GM12872 (cell line): ENCODE data around the gene GHRH.

ENCODE experiments used
- TF ChIP-seq, protein P1 (sequence below): IDR thresholded peaks from 3 replicates; pipeline ENCODE4 v1.5.1; 2011; ENCODE audit warnings: low read depth, mild to moderate bottlenecking, low read length, moderate library complexity; ENCODE audit not compliant: insufficient read depth

Gene GHRH

DNA sequence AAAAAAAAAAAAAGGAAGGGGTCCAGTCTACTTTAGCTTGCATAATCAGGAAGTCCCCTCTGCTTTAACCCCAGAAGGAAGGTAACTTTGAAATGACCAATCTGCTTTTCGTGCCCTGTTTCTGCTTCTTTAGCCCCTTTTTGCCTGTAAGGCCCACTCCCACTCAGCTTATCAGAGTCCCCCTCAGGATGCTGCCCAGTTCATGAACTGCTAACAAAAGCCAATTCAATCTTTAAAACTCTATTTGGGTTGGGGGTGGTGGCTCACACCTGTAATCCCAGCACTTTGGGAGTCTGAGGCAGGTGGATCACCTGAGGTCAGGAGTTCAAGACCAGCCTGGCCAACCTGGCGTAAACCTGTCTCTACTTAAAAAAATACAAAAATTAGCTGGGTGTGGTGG, 12.3 kb downstream of the GHRH start:
- TF ChIP-seq, protein P1, sequence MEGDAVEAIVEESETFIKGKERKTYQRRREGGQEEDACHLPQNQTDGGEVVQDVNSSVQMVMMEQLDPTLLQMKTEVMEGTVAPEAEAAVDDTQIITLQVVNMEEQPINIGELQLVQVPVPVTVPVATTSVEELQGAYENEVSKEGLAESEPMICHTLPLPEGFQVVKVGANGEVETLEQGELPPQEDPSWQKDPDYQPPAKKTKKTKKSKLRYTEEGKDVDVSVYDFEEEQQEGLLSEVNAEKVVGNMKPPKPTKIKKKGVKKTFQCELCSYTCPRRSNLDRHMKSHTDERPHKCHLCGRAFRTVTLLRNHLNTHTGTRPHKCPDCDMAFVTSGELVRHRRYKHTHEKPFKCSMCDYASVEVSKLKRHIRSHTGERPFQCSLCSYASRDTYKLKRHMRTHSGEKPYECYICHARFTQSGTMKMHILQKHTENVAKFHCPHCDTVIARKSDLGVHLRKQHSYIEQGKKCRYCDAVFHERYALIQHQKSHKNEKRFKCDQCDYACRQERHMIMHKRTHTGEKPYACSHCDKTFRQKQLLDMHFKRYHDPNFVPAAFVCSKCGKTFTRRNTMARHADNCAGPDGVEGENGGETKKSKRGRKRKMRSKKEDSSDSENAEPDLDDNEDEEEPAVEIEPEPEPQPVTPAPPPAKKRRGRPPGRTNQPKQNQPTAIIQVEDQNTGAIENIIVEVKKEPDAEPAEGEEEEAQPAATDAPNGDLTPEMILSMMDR, result no peak

DNA sequence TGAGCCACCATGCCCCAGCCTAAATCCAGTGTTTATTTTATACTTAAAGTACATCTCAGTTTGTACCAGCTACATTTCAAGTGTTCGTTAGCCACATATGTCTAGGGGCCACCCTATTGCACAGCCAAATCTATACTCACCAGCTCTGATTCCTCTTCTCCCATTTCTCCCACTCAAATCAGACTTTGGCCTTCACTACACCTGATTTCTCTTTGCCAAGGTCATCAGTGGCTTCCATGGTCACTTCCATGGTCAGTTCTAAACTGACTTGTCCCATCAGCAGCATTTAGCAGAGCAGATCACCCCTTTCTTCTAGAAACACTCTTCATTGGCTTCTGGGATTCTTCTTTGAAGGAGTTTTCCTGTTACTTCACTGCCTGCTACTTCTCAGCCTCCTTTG, 14.1 kb downstream of the GHRH start:
- TF ChIP-seq, protein P1, result no peak

DNA sequence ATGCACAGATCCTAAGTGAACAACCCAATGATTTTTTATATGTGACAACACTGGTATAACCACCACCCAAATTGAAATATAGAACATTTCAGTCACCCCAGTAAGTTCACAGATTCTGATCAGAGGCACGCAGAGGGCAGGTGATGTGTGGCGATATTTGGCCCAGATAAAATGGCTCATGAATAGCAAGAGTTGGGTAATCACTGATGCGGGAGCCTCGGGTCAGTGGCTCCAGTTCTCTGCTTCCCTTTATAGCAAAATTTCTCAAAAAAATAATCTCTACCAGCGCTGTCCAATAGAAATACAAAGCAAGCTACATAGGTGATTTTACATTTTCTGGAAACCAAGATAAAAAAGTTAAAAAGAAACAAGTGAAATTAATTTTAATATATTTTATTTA, 14.9 kb downstream of the GHRH start:
- TF ChIP-seq, protein P1, result no peak

DNA sequence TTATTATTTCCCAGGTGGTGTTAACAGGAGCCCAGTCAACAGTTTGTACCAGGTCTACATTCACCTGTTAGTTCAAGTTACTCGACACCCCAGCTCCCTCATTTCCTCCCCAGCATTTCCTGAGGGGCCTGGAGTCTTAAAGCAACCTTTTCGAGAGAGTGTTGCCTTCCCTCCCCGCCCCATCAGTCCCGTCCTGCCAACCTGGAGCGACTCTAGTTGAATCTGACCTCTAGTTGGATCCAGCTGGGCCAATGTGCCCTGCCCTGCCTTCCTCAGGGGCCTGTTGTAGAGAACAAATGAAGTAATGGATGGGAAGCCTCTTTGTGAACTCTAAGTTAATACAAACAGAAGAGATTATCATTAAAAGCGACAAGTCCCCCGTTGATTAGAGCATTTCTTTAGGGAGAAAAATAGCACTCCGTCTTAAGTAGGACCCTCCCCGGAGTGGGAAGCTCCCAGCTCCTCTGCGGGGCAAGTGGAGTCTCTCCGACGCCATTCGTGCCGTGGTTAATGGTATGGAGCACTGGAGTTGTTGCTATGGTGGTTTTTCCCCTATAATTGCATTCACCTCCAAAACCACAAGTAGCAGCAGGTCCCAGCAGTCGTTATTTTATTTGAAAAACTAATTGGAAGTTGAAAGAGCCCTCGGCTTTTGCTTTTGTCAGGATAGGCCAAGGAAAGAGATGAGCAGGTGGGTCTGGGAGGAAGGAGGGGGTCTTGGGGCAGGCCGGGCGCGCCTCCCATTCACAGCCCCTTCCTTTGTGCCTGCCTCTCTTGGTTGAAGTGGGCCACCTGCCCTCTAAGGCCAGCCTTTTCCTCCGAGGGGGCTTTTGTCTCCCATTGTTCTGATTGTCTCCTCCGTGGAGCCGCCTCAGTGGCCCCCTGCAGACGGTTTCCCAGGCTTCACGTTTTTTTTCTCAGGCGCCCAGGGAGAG, 16.1 kb downstream of the GHRH start:
- TF ChIP-seq, protein P1, result no peak

DNA sequence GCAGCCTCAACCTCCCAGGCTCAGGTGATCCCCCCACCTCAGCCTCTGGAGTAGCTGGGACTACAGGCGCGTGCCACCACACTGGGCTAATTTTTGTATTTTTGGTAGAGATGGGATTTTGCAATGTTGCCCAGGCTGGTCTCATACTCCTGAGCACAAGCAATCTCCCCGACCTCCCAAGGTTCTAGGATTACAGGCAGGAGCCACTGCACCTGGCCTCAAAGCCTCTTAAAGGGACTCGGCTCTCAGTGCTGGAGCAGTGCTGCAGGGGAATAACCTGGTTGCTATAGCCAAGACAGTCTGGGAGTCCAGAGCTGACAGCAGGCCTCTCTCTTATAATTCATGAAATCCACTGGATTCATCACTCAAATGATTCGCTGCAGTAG, 17.0 kb downstream of the GHRH start:
- TF ChIP-seq, protein P1, result no peak

DNA sequence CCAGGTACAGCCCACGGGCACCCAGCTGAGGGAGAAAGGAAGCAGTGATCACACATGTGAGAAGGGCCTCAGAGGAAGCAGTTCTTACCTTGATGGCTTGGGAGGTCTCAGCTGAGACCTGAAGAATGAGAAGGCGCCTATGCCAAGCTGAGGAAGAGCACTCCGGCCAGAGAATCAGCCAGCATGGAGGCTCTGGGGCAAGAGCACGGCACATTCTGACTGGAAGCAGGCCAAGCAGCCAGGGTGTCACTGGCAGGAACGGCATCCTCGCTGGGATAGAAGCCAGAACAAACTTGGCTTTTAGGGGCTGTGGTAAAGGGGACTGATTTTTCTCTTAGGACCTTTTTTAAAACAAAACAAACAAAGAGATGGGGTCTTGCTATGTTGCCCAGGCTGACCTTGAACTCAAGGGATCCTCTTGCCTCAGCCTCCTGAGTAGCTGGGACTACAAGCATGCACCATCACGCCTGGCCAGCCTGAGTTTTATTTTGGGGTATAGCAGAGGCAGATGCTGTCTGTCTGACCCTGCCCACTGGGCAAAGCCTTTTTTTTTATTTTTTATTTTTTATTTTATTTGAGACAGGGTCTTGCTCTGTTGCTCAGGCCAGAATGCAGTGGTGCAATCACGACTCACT, 17.6 kb downstream of the GHRH start:
- TF ChIP-seq, protein P1, result no peak

DNA sequence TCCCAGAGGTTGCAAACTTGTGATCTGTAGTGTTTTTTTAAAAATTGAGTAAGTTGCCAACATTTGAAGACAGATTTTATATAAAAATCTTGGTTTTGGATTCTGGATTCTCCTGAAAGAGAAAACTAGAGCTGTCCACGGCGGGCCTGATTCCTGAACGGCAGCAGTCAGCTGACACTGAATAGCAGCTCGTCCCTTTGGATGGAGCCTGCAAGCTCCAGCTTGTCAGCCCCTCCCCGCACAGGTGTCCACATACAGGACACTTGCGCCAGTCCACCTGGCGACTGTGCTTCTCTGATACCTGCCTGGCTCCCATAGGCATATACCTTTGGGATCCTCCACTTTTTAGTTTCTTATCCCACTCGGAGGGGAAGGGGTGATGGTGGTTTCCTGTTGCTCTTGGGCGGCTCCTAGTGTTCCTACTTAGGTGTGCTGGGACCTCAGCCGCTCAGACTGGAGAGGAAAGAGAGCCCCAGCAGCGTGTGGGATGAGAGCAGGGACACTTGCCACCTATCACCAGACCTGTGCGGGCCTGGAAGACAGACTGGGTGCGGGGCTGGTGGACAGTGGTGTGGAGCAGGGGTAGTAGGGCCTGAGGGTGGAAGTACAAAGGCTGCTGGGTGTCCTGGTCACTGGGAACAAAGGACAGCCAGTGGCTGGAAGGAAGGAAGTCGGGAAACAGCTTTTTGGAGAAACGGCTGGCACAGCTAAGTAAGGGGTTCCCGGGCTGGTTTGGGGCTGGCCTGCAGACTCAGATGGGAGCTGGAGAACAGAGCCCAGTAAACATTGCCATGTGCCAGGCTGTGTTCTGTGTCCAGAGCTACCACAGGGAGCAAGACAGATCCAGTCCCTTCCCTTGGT, 18.3 kb downstream of the GHRH start:
- TF ChIP-seq, protein P1, result no peak
